MCF 10A (cell line): Measurements from ENCODE around the gene TIMELESS. TPM values are rescaled to one million over a fixed set of nuclear protein-coding genes. Genes with fewer than 3 reads are reported as not detected.

ENCODE experiments used
- BruUV-seq: library from RNA; stranded (reverse); fragments of 400-500 nt; replicated peaks from 2 replicates; lab custom pipeline; 2021; lab: Mats Ljungman, UMichigan
- CTCF ChIA-PET: fragments of 300-600 bp; sonication (Branson Sonifier 250); formaldehyde crosslinking; extraction: SDS; loops from one replicate; lab custom pipeline; 2021; ENCODE audit warnings: antibody characterized with exemption, inconsistent platforms; lab: Yijun Ruan, JAX
- POLR2A ChIA-PET: fragments of 300-600, 350-650 bp; sonication (Branson Sonifier 250); formaldehyde crosslinking; extraction: SDS; loops from one replicate; lab custom pipeline; 2020; ENCODE audit warnings: antibody characterized with exemption, inconsistent platforms; lab: Yijun Ruan, JAX
- DNase-seq: peaks from one replicate; pipeline ENCODE4 v3.0.0-alpha.2; 2018; ENCODE audit not compliant: unreplicated experiment
- H3K27ac Mint-ChIP-seq: one replicate; pipeline ENCODE4 v1.8.0; 2022; ENCODE audit warnings: mild to moderate bottlenecking, low read depth, mixed read lengths; ENCODE audit not compliant: unreplicated experiment
- H3K27me3 Mint-ChIP-seq: one replicate; pipeline ENCODE4 v1.8.0; 2022; ENCODE audit warnings: mixed read lengths; ENCODE audit not compliant: insufficient read depth, unreplicated experiment
- H3K36me3 Mint-ChIP-seq: one replicate; pipeline ENCODE4 v1.8.0; 2022; ENCODE audit warnings: mild to moderate bottlenecking, moderate library complexity, mixed read lengths; ENCODE audit not compliant: insufficient read depth, unreplicated experiment
- H3K4me1 Mint-ChIP-seq: one replicate; pipeline ENCODE4 v1.8.0; 2022; ENCODE audit warnings: mixed read lengths; ENCODE audit not compliant: insufficient read depth, unreplicated experiment
- H3K4me3 Mint-ChIP-seq: one replicate; pipeline ENCODE4 v1.8.0; 2022; ENCODE audit warnings: mild to moderate bottlenecking, moderate library complexity, mixed read lengths; ENCODE audit not compliant: unreplicated experiment
- H3K9me3 Mint-ChIP-seq: one replicate; pipeline ENCODE4 v1.8.0; 2022; ENCODE audit warnings: mixed read lengths; ENCODE audit not compliant: unreplicated experiment
- CTCF ChIP-seq: fragments of 200-600 bp; IDR thresholded peaks from one replicate; pipeline ENCODE4 v1.8.0; 2022; ENCODE audit warnings: antibody characterized with exemption, mild to moderate bottlenecking; ENCODE audit not compliant: unreplicated experiment
- intact Hi-C: fragments of 100-400 bp; cut with micrococcal nuclease; formaldehyde crosslinking; loops from 2 replicates; pipeline ENCODE4 v1.14.1; 2022
- total RNA-seq: library from RNA; stranded (reverse); gene quantifications from 2 replicates; pipeline ENCODE4 v1.2.3, GENCODE V29; 2022

Gene TIMELESS
- total RNA-seq, 1 experiment from 2014 or later, result 14.0 TPM

DNA sequence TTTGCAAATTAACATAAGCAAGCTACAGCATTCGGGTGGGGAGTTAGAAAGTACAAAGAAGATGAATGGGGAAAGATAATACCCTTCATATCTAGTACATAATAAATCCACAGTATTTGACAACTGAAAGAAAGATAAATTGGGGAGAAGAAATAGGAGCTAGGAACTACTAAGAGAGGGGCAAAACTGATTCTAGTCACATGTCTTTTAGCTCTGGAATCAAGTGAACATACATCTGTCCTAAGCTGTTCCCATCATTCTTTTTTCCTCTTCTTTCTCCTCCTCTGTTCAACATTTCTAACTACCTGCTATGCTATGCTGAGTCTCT, 71.3 kb downstream of the TIMELESS start:
- CTCF ChIA-PET, result interaction anchor here (0.8 to 1.2 kb wide), 2 partner anchors 68 to 86 kb away, joined by 3 read pairs; no protein-coding TSS in a partner anchor
- Mint-ChIP-seq H3K27me3 (no peaks in the 10 kb centered on the region), H3K27ac (no peak overlapping the region), H3K9me3 (no peaks in the 10 kb centered on the region), H3K36me3 (no peaks in the 10 kb centered on the region), H3K4me1 (no peaks in the 10 kb centered on the region), H3K4me3 (no peak overlapping the region)
- intact Hi-C loops, result loop anchor here (1.0 kb wide), 1 partner anchor 86 kb away; no protein-coding TSS in a partner anchor
- no peak for DNase-seq
- POLR2A ChIA-PET, result interaction anchor here (0.6 to 1.2 kb wide), 2 partner anchors 10 to 44 kb away, joined by 3 read pairs; partner anchors contain the start of gene PAN2
- no peak for TF ChIP-seq CTCF
- no TSS peak for BruUV-seq

DNA sequence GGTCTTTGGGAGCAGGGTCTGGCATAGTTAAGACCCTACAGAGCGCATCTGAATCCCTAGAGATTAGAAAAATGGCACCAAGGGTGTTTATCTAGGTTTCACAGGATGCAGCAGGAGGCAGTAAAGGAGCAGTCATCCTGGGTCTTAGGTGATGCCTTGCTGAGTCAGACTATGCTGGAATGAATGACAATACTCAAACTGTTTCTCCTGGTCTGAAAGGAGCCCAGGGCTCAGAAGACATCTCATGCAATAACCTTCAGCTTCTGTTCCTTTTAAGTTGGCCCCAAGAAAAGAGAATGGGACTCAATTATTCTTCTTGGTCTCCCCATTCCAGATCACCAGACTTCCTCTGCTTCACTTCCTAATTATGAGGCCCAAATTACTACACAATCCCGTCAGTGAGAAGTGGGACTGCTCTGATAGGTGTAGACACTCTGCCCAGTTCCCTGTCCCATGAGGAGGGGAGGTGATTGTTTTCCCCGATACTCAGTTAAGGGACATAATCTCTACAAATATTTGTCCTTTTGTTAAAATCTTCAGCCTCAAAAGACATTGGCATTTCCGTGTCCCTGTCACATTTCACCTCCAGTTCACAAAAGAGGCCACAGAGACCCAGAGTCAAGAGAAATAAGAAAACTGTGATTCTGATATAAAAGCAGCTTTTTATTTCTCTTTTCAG, 71.8 kb downstream of the TIMELESS start:
- BruUV-seq, result no TSS peak
- DNase-seq, result peak; percentile 35
- Mint-ChIP-seq H3K4me3 (no peak overlapping the region), H3K36me3 (no peaks in the 10 kb centered on the region), H3K4me1 (no peaks in the 10 kb centered on the region), H3K27me3 (no peaks in the 10 kb centered on the region), H3K9me3 (no peaks in the 10 kb centered on the region), H3K27ac (no peak overlapping the region)
- intact Hi-C loops, result loop anchor here (1.0 kb wide), 1 partner anchor 87 kb away; no protein-coding TSS in a partner anchor
- CTCF ChIA-PET, result interaction anchor here (0.6 to 1.2 kb wide), 3 partner anchors 68 to 298 kb away, joined by 3 read pairs; no protein-coding TSS in a partner anchor
- POLR2A ChIA-PET, result interaction anchor here (0.6 to 1.2 kb wide), 3 partner anchors 9 to 43 kb away, joined by 3 to 4 read pairs (median 3); partner anchors contain the start of gene PAN2
- TF ChIP-seq CTCF, result peak; percentile 31

DNA sequence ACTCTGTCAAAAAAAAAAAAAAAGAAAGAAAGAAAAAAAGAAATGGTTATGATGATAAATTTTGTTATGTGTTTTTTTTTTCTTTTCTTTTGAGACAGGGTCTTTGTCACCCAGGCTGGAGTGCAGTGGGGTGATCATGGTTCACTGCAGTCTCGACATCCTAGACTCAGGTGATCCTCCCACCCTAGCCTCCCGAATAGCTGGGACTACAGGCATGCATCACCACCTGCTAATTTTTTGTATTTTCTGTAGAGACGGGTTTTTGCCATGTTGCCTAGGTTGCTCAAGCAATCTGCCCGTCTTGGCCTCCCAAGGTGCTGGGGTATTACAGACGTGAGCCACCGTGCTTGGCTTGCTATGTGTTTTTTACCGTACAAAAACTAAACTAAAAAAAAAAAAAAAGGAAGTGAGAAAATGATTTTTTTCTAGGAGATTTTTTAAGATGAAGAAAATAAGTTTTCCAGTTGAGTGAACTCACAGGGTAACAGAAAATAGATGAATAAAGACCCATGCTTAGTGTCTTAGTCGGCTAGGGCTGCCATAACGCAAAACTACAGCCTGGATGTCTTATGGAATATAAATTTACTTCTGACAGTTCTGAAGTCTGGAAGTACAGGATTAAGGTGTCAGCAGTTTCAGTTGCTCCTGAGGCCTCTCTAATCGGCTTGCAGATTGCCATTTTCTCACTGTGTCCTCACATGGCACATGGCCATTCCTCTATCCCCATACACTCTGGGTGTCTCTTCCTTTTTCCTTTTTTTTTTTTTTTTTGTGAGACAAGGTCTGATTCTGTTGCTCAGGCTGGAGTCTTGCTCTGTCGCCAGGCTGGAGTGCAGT, 73.4 kb downstream of the TIMELESS start:
- no peak overlapping the region for H3K27ac Mint-ChIP-seq
- TF ChIP-seq CTCF, result no peak
- H3K36me3 Mint-ChIP-seq, result no peaks in the 10 kb centered on the region
- no TSS peak for BruUV-seq
- H3K4me1 Mint-ChIP-seq, result no peaks in the 10 kb centered on the region
- intact Hi-C loops, result no loop called here
- no peaks in the 10 kb centered on the region for H3K9me3 Mint-ChIP-seq
- ChIA-PET POLR2A (no interaction called here), CTCF (interaction anchor here (0.7 to 1.0 kb wide), 2 partner anchors 88 to 807 kb away, joined by 3 read pairs; no protein-coding TSS in a partner anchor)
- no peak overlapping the region for H3K4me3 Mint-ChIP-seq
- DNase-seq, result no peak
- H3K27me3 Mint-ChIP-seq, result no peaks in the 10 kb centered on the region
